HepG2 (cell line): ENCODE measurements around the gene RRAD. TPM values are rescaled to one million over a fixed set of nuclear protein-coding genes. Genes with fewer than 3 reads are reported as not detected.

Experiments
- ATAC-seq: fragments of 200-7000 bp; cut with Tn5 transposase; 3 replicates; pipeline ENCODE4 v1.9.1; 2020; ENCODE audit warnings: mild to moderate bottlenecking, moderate library complexity
- BruUV-seq: library from RNA; stranded (reverse); fragments of 400-500 nt; replicated peaks from 2 replicates; lab custom pipeline; 2021; lab: Mats Ljungman, UMichigan
- CTCF ChIA-PET: fragments of 300-600 bp; formaldehyde crosslinking; extraction: SDS; loops from one replicate; lab custom pipeline; 2021; ENCODE audit warnings: low total read pairs, inconsistent platforms, low intra/inter-chr PET ratio; lab: Yijun Ruan, JAX
- POLR2A ChIA-PET: fragments of 350-600 bp; sonication (Branson Sonifier 250); formaldehyde crosslinking; loops from one replicate; lab custom pipeline; 2020; ENCODE audit warnings: antibody characterized with exemption, inconsistent platforms; lab: Yijun Ruan, JAX
- DNase-seq: peaks from one replicate; pipeline ENCODE4 v3.0.0-alpha.2; 2015; ENCODE audit warnings: low spot score
- FAIRE-seq: peaks from 3 replicates; lab custom pipeline; 2011; peaks lifted over from hg19 to GRCh38; lab: Jason Lieb, UNC
- H2AFZ ChIP-seq: one replicate; pipeline ENCODE4 v1.6.1; 2011; ENCODE audit warnings: low read length, inconsistent platforms
- H3K27ac ChIP-seq: fragments of 300-600 bp; 3 replicates; pipeline ENCODE4 v1.8.0; 2011; ENCODE audit warnings: mixed run types, mild to moderate bottlenecking, mixed read lengths, low read length, inconsistent platforms; ENCODE audit not compliant: insufficient read depth; ENCODE audit errors: extremely low read length
- H3K27me3 ChIP-seq, 2 experiments: fragments of 200-600 bp in 1 of 2; 2 replicates in 1 of 2; 3 replicates in 1 of 2; pipeline versions ENCODE4 v1.6.0 to v1.8.0; 2011; ENCODE audit warnings: low read length in 2 of 2, mild to moderate bottlenecking in 2 of 2, moderate library complexity in 2 of 2, inconsistent platforms in 1 of 2; ENCODE audit not compliant: insufficient read depth in 2 of 2, control insufficient read depth in 1 of 2
- H3K36me3 ChIP-seq, 2 experiments: fragments of 200-600 bp in 1 of 2; replicated peaks in 1 of 2; 2 replicates in 1 of 2; 3 replicates in 1 of 2; pipeline versions ENCODE4 v1.5.1 to v1.8.0; 2011; ENCODE audit warnings: low read length in 2 of 2, inconsistent platforms in 1 of 2; ENCODE audit not compliant: insufficient read depth in 2 of 2, control insufficient read depth in 1 of 2
- H3K4me1 ChIP-seq: 2 replicates; pipeline ENCODE4 v1.5.1; 2012; ENCODE audit warnings: low read length, inconsistent platforms; ENCODE audit not compliant: insufficient read depth
- H3K4me2 ChIP-seq: 2 replicates; pipeline ENCODE4 v1.6.0; 2011; ENCODE audit warnings: low read depth, low read length, inconsistent platforms
- H3K4me3 ChIP-seq, 3 experiments: fragments of 200-600 bp in 1 of 3; sonication (generic), shearing (Covaris generic) in 1 of 3; replicated peaks in 1 of 3; 2 replicates each; pipeline ENCODE4 v1.5.1; 2011 to 2016; ENCODE audit warnings: low read length in 3 of 3, inconsistent platforms in 2 of 3, low read depth in 2 of 3, mild to moderate bottlenecking in 2 of 3, control low read depth in 1 of 3, mixed read lengths in 1 of 3; ENCODE audit not compliant: insufficient read depth in 1 of 3
- H3K79me2 ChIP-seq: one replicate; pipeline ENCODE4 v1.6.1; 2011; ENCODE audit warnings: low read length, inconsistent platforms; ENCODE audit not compliant: insufficient read depth
- H3K9ac ChIP-seq: 2 replicates; pipeline ENCODE4 v1.6.0; 2011; ENCODE audit warnings: mild to moderate bottlenecking, low read depth, low read length, inconsistent platforms; ENCODE audit not compliant: insufficient read depth
- H3K9me3 ChIP-seq: 2 replicates; pipeline ENCODE4 v1.5.1; 2012; ENCODE audit warnings: mild to moderate bottlenecking, low read length
- H4K20me1 ChIP-seq: 2 replicates; pipeline ENCODE4 v1.6.0; 2011; ENCODE audit warnings: inconsistent platforms, mild to moderate bottlenecking, low read length, moderate library complexity; ENCODE audit not compliant: insufficient read depth
- DR1 ChIP-seq: sonication (generic); formaldehyde crosslinking; IDR thresholded peaks from 2 replicates; pipeline ENCODE4 v1.8.0; 2021; ENCODE audit warnings: mild to moderate bottlenecking, missing genetic modification reagents, inconsistent platforms
- HDAC1 ChIP-seq: sonication (generic); formaldehyde crosslinking; IDR thresholded peaks from 2 replicates; pipeline ENCODE4 v1.5.1; 2020; ENCODE audit warnings: mild to moderate bottlenecking, missing genetic modification reagents
- MED1 ChIP-seq: sonication (generic); formaldehyde crosslinking; IDR thresholded peaks from 2 replicates; pipeline ENCODE4 v1.4.0; 2020; ENCODE audit warnings: missing genetic modification reagents
- RAD51 ChIP-seq: fragments of 450-650 bp; IDR thresholded peaks from 2 replicates; pipeline ENCODE4 v1.6.1; 2016; ENCODE audit warnings: borderline replicate concordance
- ZNF33B ChIP-seq: sonication (generic); formaldehyde crosslinking; IDR thresholded peaks from 2 replicates; pipeline ENCODE4 v1.5.1; 2020; ENCODE audit warnings: mild to moderate bottlenecking, missing genetic modification reagents
- ZNF354B ChIP-seq: sonication (generic); formaldehyde crosslinking; IDR thresholded peaks from 2 replicates; pipeline ENCODE4 v1.8.0; 2022; ENCODE audit warnings: mild to moderate bottlenecking, missing genetic modification reagents
- ZNF367 ChIP-seq: sonication (generic); formaldehyde crosslinking; IDR thresholded peaks from 2 replicates; pipeline ENCODE4 v1.4.0; 2020; ENCODE audit warnings: missing genetic modification reagents, borderline replicate concordance
- ZNF720 ChIP-seq: sonication (generic); formaldehyde crosslinking; IDR thresholded peaks from 2 replicates; pipeline ENCODE4 v1.4.0; 2020; ENCODE audit warnings: missing genetic modification reagents
- ZNF777 ChIP-seq: sonication (generic); formaldehyde crosslinking; IDR thresholded peaks from 2 replicates; pipeline ENCODE4 v1.4.0; 2020; ENCODE audit warnings: missing genetic modification reagents
- WGBS: methylation state at CpG from one replicate; pipeline ENCODE4 v1.1.6; 2017; ENCODE audit warnings: low lambda C conversion rate; 5-methylcytosine and 5-hydroxymethylcytosine counted together
- in situ Hi-C: cut with HindIII; loops from 2 replicates; pipeline ENCODE4 v1.10.0; 2017; ENCODE audit warnings: low pct_unique_long_range_greater_than_20kb; ENCODE audit not compliant: extremely low pct_ligation_motif_present
- intact Hi-C: fragments of 100-400 bp; cut with micrococcal nuclease; formaldehyde crosslinking; loops from one replicate; pipeline ENCODE4 v1.10.0; 2022; ENCODE audit not compliant: unreplicated experiment
- polyA plus RNA-seq, 8 experiments: library from polyadenylated mRNA; depleted of rRNA in 3 of 8; stranded (reverse) in 7 of 8; unstranded in 1 of 8; fragments of >200 nt; fragmentation: Illumina TruSeq in 4 of 8; extraction: Trizol in 4 of 8; gene quantifications; 2 replicates each; pipeline versions ENCODE4 v1.2.1 to v1.2.3, GENCODE V29; 2011 to 2016; ENCODE audit warnings: low read depth in 4 of 8, missing spikeins in 1 of 8, mixed read lengths in 1 of 8; ENCODE audit not compliant: insufficient read depth in 1 of 8
- total RNA-seq, 5 experiments: library from RNA; depleted of rRNA; stranded (reverse); fragments of >200 nt; fragmentation: Illumina TruSeq; extraction: Trizol; gene quantifications; 2 replicates each; pipeline ENCODE4 v1.2.3, GENCODE V29; 2016; ENCODE audit warnings: low read depth in 1 of 5
- TF ChIP-seq, protein P1 (sequence below): IDR thresholded peaks from 2 replicates; pipeline ENCODE4 v1.6.1; 2016; ENCODE audit warnings: low read depth, borderline replicate concordance
- TF ChIP-seq, protein P2 (sequence below): sonication (generic); formaldehyde crosslinking; IDR thresholded peaks from 2 replicates; pipeline ENCODE4 v1.5.1; 2020; ENCODE audit warnings: mild to moderate bottlenecking, missing genetic modification reagents, borderline replicate concordance

The RRAD gene
- total and polyA plus RNA-seq, 2 of the 13 experiments (the other 11 are each of a cell fraction or from before 2014, with no cell fraction given), result 0.80 to 1.1 TPM

DNA sequence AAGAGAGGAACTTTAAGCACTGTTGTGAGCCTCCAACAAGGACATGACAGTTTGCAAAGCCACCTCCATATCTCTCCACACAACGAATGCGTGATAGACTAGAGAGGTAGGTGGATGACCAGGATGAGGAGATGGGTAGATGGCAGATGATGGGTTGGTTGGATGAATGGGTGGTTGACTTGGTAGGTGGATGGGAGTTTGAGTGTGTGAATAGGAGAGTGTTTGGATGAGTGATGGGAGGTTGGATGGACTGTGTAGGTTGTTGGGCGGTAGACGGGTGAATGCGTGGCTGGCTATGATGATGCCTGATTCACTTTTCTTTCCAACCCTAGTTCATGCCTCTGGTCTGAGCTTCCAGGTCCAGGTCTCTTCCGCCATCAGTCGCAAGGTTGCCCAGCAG is 10.8 kb downstream of the RRAD start (continued):
- TF ChIP-seq, protein P1, sequence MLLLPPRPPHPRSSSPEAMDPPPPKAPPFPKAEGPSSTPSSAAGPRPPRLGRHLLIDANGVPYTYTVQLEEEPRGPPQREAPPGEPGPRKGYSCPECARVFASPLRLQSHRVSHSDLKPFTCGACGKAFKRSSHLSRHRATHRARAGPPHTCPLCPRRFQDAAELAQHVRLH (CRISPR knock-in tag), result no peak
- TF ChIP-seq ZNF354B (no peak), RAD51 (no peak), ZNF33B (no peak)

DNA sequence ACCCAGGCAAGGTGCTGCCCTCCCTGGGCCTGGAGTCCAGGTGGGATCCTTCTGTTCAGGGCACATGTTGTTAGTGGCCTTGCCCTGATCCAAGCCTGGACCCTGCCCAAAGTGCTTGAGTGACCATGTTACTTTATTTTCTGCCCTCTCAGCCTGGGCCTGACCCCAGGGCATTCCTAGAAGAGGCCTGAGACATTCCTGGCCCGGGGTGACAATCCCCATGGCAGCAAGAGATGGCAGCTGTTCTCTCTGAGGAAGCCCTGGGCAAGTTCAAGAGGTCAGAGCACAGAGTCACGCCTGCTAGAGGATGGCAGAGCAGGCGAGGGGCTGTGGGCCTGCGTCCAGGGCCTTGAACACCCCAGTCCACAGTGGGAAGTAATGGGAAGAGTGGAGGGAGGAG is 11.6 kb downstream of the RRAD start:
- H2AFZ ChIP-seq, result no peak overlapping the region
- DNase-seq (no peak), FAIRE-seq (no peak), ATAC-seq (no peak)
- ChIA-PET POLR2A (no interaction called here), CTCF (no interaction called here)
- H3K27me3 ChIP-seq, result no peaks in the 10 kb centered on the region; a peak in 1 of 5 replicates
- H3K27ac ChIP-seq, result no peak overlapping the region
- H3K79me2 ChIP-seq, result no peaks in the 10 kb centered on the region
- no TSS peak for BruUV-seq
- in situ Hi-C loops (no loop called here), intact Hi-C loops (no loop called here)
- no peaks in the 10 kb centered on the region for H3K9me3 ChIP-seq
- H3K4me2 ChIP-seq, result no peak overlapping the region
- WGBS, result 21% methylated on average over 4 of the region's 4 CpGs
- no peaks in the 10 kb centered on the region for H4K20me1 ChIP-seq
- peaks cover 30% of the 10 kb centered on the region for H3K4me1 ChIP-seq
- H3K4me3 ChIP-seq, result no peak overlapping the region
- H3K36me3 ChIP-seq, result no peaks in the 10 kb centered on the region
- H3K9ac ChIP-seq, result no peak overlapping the region
- TF ChIP-seq, protein P2, sequence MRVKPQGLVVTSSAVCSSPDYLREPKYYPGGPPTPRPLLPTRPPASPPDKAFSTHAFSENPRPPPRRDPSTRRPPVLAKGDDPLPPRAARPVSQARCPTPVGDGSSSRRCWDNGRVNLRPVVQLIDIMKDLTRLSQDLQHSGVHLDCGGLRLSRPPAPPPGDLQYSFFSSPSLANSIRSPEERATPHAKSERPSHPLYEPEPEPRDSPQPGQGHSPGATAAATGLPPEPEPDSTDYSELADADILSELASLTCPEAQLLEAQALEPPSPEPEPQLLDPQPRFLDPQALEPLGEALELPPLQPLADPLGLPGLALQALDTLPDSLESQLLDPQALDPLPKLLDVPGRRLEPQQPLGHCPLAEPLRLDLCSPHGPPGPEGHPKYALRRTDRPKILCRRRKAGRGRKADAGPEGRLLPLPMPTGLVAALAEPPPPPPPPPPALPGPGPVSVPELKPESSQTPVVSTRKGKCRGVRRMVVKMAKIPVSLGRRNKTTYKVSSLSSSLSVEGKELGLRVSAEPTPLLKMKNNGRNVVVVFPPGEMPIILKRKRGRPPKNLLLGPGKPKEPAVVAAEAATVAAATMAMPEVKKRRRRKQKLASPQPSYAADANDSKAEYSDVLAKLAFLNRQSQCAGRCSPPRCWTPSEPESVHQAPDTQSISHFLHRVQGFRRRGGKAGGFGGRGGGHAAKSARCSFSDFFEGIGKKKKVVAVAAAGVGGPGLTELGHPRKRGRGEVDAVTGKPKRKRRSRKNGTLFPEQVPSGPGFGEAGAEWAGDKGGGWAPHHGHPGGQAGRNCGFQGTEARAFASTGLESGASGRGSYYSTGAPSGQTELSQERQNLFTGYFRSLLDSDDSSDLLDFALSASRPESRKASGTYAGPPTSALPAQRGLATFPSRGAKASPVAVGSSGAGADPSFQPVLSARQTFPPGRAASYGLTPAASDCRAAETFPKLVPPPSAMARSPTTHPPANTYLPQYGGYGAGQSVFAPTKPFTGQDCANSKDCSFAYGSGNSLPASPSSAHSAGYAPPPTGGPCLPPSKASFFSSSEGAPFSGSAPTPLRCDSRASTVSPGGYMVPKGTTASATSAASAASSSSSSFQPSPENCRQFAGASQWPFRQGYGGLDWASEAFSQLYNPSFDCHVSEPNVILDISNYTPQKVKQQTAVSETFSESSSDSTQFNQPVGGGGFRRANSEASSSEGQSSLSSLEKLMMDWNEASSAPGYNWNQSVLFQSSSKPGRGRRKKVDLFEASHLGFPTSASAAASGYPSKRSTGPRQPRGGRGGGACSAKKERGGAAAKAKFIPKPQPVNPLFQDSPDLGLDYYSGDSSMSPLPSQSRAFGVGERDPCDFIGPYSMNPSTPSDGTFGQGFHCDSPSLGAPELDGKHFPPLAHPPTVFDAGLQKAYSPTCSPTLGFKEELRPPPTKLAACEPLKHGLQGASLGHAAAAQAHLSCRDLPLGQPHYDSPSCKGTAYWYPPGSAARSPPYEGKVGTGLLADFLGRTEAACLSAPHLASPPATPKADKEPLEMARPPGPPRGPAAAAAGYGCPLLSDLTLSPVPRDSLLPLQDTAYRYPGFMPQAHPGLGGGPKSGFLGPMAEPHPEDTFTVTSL (CRISPR knock-in tag), result no peak
- no peak for TF ChIP-seq ZNF720 (CRISPR knock-in tag)
- no peak for TF ChIP-seq ZNF367 (CRISPR knock-in tag)
- TF ChIP-seq HDAC1, result no peak
- TF ChIP-seq ZNF777, result no peak
- no peak for TF ChIP-seq MED1 (CRISPR knock-in tag)
- no peak for TF ChIP-seq DR1 (CRISPR knock-in tag)
